NOMO-1 treated with dmso at 0.1 percent for 144 hours (cell line): ENCODE measurements around the gene VPREB1.
"Not testable (repeated sequence)": the region's sequence is repeated elsewhere in the genome, so short reads cannot be mapped to it uniquely, and the experiment has no call there.

Experiments used
- DNase-seq: peaks from one replicate; lab custom pipeline; 2025; ENCODE audit not compliant: unreplicated experiment; lab: John Stamatoyannopoulos, UW

The VPREB1 gene

GRCh38 chr22:22293436-22293835, 48.9 kb downstream of the VPREB1 start:
- not testable (repeated sequence) for DNase-seq

- DNase-seq = not testable (repeated sequence)
Observed at GRCh38 chr22:22294641-22295040, 50.1 kb downstream of the VPREB1 start.
